Keratinocyte (primary cell): Measurements from ENCODE around the gene IRX3.

Experiments
- CTCF ChIP-seq, 3 experiments: IDR thresholded peaks in 1 of 3; conservative IDR thresholded peaks in 1 of 3; optimal IDR thresholded peaks in 1 of 3; 2 replicates in 2 of 3; 3 replicates in 1 of 3; pipeline versions ENCODE3 to v1.5.1; 2011; ENCODE audit warnings: low read length in 3 of 3, mild to moderate bottlenecking in 3 of 3, moderate library complexity in 2 of 3, control low read depth in 1 of 3, inconsistent platforms in 1 of 3; ENCODE audit not compliant: insufficient read depth in 2 of 3; ENCODE audit errors: extremely low read depth in 1 of 3
- EZH2 ChIP-seq: IDR thresholded peaks from one replicate; pipeline ENCODE4 v1.6.1; 2012; ENCODE audit warnings: inconsistent platforms, mild to moderate bottlenecking, low read length, moderate library complexity

GRCh38 chr16:54265575-54266107, 20.9 kb downstream of the IRX3 start:
- TF ChIP-seq CTCF (optimal IDR thresholded peaks at IDR 0.05 in 1 of 3, IDR thresholded peaks at IDR 0.05 in 1 of 3, conservative IDR thresholded peaks at IDR 0.05 in 1 of 3; ENCODE audit: extremely low read depth in 1 of 3, insufficient read depth in 2 of 3, low read length in 3 of 3) (no peak), EZH2 (no peak)
